Psoas muscle (tissue), 8 donors: ENCODE data around the gene IRF7. TPM values are rescaled to one million over a fixed set of nuclear protein-coding genes. Genes with fewer than 3 reads are reported as not detected.

ENCODE experiments used
- ATAC-seq, 4 donors: fragments of 200-7000 bp; cut with Tn5 transposase; one replicate each; pipeline ENCODE4 v1.9.1; 2020; ENCODE audit warnings: moderate library complexity in 3 of 4, mild to moderate bottlenecking in 2 of 4
- DNase-seq, 2 donors: peaks; one replicate each; pipeline ENCODE4 v3.0.0-alpha.2; 2020
- H3K27ac ChIP-seq: fragments of 200-600 bp; one replicate; pipeline ENCODE4 v1.8.0; 2022
- H3K27me3 ChIP-seq, 3 donors: fragments of 200-600 bp in 1 of 3; one replicate each; pipeline versions ENCODE4 v1.6.1 to v1.8.0; 2013 to 2022; ENCODE audit warnings: low read length in 2 of 3, mild to moderate bottlenecking in 2 of 3, moderate library complexity in 1 of 3; ENCODE audit not compliant: insufficient read depth in 3 of 3
- H3K36me3 ChIP-seq, 2 donors: fragments of 200-600 bp in 1 of 2; one replicate each; pipeline versions ENCODE4 v1.6.1 to v1.8.0; 2013 to 2022; ENCODE audit warnings: low read depth in 1 of 2, mild to moderate bottlenecking in 1 of 2, moderate library complexity in 1 of 2; ENCODE audit not compliant: insufficient read depth in 1 of 2
- H3K4me1 ChIP-seq: fragments of 200-600 bp; one replicate; pipeline ENCODE4 v1.8.0; 2022
- H3K4me3 ChIP-seq: fragments of 200-600 bp; one replicate; pipeline ENCODE4 v1.8.0; 2022; ENCODE audit warnings: mild to moderate bottlenecking
- H3K9me3 ChIP-seq: fragments of 200-600 bp; one replicate; pipeline ENCODE4 v1.8.0; 2022
- WGBS, 3 donors: extraction: QIAGEN DNeasy Blood & Tissue Kit; methylation state at CpG; one replicate each; pipeline versions ENCODE4 v1.1.6 to v1.1.7; 2013; 5-methylcytosine and 5-hydroxymethylcytosine counted together
- intact Hi-C, 2 donors: fragments of 100-400 bp; cut with DNase I; formaldehyde crosslinking; loops; one replicate each; pipeline versions ENCODE4 v1.11.0 to v1.14.2; 2022
- polyA plus RNA-seq, 3 donors: library from polyadenylated mRNA; stranded (reverse); fragments of 200-250 nt; gene quantifications; one replicate each; pipeline ENCODE4 v1.2.3, GENCODE V29; 2013
- total RNA-seq, 4 donors: library from RNA; stranded (reverse); fragmentation: NEBNext Ultra II Directional in 2 of 4; extraction: Animal tissue kit (Norgen Biotek cat#: 25700) in 2 of 4; gene quantifications; one replicate each; pipeline versions ENCODE4 v1.2.1 to v1.2.4, GENCODE V29; 2021 to 2023
- TF ChIP-seq, protein P1 (sequence below): fragments of 200-600 bp; IDR thresholded peaks from one replicate; pipeline ENCODE4 v1.8.0; 2022; ENCODE audit warnings: antibody characterized with exemption
- donor health status: healthy with polysubstance abuse.
- donor health status: DM: no; HTN: no; CAD: no; lungs with moderate emphysema.
- donor health status: Bipolar disorder and iron deficiency.
- donor health status: healthy.
- donor health status: DM: yes; HTN: yes; CAD: no.
- donor health status: DM: no; HTN: no; CAD: no.
- donor health status: DM: no; HTN: no; CAD: no.
- donor health status: DM: yes; HTN: yes; CAD: no.

Gene IRF7
- total and polyA plus RNA-seq, 7 donors = 7.5 to 23.1 (median 12.9) TPM

DNA sequence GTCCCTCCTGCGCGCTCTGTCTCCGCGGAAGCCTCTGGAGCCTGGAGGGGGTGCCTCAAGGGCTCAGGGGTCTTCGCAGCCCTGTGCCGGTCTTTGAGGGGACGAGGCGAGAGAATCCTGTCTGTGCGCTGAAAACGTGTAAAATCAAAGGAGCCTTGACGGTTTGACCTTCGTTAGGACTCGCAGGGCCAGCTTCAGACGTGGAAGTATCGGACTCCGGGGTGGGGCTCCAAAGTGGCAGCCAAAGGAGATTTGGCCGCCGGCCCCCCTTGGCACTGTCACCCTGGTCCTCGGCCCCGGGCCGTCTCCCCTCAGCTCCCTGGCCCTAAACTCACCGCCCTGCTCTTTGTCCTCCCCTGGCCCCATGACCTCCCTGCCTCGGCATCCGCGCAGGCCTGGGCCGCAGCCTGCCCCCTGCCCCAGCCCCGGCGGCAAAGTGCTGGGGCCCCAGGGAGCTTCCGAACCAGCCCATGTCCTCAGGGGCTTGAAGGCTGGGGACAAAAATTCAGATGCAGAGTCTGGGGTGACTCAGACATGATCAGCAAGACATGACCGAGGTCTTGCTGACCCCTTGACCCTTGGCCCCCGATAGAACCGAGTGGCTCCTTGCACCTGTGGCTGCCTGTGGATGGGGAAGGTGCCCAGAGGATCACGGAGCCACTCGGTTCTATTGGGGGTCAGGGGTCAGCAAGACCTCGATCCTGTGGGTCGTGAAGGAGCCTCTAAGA is 46.4 kb downstream of the IRF7 start:
- Histone ChIP-seq H3K36me3 (no peaks in the 10 kb centered on the region), H3K27me3 (no peaks in the 10 kb centered on the region), H3K9me3 (no peaks in the 10 kb centered on the region), H3K27ac (peak overlapping the region; percentile 88), H3K4me3 (peak overlapping the region; percentile 75), H3K4me1 (peaks cover 10% of the 10 kb centered on the region)
- TF ChIP-seq, protein P1, sequence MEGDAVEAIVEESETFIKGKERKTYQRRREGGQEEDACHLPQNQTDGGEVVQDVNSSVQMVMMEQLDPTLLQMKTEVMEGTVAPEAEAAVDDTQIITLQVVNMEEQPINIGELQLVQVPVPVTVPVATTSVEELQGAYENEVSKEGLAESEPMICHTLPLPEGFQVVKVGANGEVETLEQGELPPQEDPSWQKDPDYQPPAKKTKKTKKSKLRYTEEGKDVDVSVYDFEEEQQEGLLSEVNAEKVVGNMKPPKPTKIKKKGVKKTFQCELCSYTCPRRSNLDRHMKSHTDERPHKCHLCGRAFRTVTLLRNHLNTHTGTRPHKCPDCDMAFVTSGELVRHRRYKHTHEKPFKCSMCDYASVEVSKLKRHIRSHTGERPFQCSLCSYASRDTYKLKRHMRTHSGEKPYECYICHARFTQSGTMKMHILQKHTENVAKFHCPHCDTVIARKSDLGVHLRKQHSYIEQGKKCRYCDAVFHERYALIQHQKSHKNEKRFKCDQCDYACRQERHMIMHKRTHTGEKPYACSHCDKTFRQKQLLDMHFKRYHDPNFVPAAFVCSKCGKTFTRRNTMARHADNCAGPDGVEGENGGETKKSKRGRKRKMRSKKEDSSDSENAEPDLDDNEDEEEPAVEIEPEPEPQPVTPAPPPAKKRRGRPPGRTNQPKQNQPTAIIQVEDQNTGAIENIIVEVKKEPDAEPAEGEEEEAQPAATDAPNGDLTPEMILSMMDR = no peak
- intact Hi-C loops = no loop called here
- WGBS, 3 donors = 14 to 31% (median 19%) methylated on average over 31 to 36 of the region's 36 CpGs
- ATAC-seq (peak in 1 of 4 donors; percentile 24), DNase-seq (peak; percentile 52 to 73)

DNA sequence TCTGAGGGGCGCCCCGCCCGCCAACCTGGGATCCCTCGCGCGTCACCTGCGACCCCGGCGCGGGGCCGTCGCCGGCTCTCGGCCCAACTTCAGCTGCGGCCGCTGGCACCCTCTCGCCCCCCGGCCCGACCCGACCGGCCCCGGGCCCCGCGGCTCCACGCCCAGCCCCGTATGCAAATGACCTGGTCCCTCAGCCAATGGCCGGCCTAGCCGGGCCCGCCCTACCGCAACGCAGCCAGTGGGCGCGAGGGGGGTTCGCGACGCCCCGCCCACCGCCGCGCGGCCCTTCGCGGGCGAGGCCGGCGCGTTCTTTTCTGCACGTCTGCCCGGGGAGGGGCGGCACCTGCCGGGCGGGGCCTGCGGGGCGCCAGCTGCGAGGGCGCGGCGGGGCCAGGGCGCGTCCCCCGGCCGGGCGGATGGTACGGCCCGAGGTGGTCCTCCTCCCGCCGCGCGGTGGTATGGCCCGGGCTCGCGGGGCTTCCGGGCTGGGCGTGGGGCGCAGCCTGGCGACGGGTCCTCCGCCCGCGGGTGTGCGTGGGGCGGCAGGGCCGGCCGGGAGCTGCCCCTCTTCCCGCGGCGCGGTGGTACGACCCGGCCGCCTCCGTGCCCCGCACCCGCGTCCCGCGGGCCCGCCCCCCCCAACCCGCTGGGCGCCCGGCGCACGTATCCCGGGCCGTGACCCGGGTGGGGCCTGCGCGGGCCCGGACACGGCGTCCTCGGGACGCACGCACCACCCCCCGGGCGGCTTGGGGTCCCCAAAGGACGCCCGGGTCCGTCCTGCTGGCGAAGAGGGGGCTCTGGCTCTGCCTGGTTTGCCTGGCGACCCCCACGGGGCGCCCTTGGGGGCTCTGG is 47.2 kb downstream of the IRF7 start:
- Histone ChIP-seq H3K4me1 (peaks cover 9% of the 10 kb centered on the region), H3K4me3 (peak overlapping the region; percentile 75), H3K36me3 (no peaks in the 10 kb centered on the region), H3K9me3 (no peaks in the 10 kb centered on the region), H3K27me3 (no peaks in the 10 kb centered on the region), H3K27ac (peak overlapping the region; percentile 88)
- 1% methylated on average over 76 to 123 of the region's 123 CpGs for WGBS, 3 donors
- ATAC-seq = peak; percentile 94 to 95 (median 94)
- DNase-seq = peak; percentile 94 to 97
- TF ChIP-seq, protein P1 = no peak
- intact Hi-C loops = no loop called here

DNA sequence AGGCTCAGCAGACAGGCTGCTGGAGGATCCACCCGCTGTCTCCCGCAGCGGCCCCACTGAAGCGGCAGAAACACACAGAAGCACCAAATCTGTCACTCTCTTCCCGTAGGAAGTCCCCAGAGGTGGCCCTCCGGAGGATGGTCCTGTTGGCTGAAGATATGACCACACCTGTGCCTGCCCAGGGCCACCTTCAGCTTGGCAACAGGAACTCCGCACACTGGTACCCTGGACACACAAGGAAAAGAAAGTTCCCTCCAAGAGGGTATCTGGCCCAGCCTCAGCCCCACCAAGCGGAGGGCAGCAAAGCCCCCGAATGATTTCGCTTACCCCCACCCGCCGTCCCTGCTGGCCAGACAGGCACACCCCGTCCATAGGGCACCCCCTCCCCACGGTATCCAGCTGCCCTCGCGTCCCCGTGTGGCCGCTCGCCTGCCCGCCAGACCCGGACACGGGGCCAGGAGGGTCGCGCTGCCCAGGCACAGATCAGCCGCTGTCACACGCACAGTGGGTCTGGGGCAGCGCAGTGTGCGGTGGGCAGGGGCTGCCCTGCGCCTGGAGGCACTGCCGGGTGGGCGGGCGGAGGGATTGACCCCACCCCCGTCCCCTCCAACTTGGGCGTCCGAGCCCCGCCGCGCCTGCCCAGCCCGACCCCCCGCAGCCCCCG is 48.0 kb downstream of the IRF7 start:
- no peaks in the 10 kb centered on the region for H3K9me3 ChIP-seq
- peaks cover 7% of the 10 kb centered on the region for H3K4me1 ChIP-seq
- H3K27me3 ChIP-seq = no peaks in the 10 kb centered on the region
- peak overlapping the region; percentile 75 for H3K4me3 ChIP-seq
- TF ChIP-seq, protein P1 = no peak
- WGBS, 3 donors = 23 to 33% (median 24%) methylated on average over 31 to 41 of the region's 41 CpGs
- ATAC-seq (peak in 3 of 4 donors; percentile 6 to 12 (median 9)), DNase-seq (no peak)
- intact Hi-C loops = no loop called here
- no peaks in the 10 kb centered on the region for H3K36me3 ChIP-seq
- H3K27ac ChIP-seq = peak overlapping the region; percentile 88

DNA sequence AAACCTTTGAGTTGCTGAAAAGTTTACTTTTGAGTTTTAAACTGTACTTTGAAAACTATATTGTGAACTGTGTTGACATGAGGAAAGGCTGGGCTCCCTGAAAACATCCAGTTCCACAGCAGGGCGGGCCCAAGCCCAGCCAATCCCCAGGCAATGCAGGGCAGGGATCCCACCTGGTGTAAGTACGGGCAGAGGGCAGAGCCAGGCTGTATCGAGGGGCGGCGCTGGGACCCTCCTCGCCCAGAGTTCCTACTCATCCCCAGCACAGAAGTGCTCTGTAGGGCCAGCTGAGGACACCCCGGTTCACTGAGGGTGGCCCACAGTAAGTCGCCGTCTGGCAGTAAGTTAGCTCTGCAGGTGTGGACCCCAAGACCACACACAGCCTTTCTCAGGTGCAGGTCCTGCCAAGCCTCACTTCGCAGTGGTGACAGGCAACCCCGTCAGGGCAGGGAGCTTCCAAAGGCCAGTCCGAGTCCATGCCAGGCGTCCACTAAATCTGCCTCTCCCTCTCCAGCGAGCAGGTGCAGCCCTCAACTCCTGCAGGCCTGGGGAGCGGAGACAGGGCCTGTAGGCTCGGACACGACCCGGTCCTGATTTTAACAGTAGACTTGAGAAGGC is 48.6 kb downstream of the IRF7 start:
- peak overlapping the region; percentile 88 for H3K27ac ChIP-seq

More for the DNA sequence above, 48.6 kb downstream of the IRF7 start:
- no peaks in the 10 kb centered on the region for H3K27me3 ChIP-seq
- TF ChIP-seq, protein P1 = no peak
- peak overlapping the region; percentile 75 for H3K4me3 ChIP-seq
- intact Hi-C loops = no loop called here
- DNase-seq (peak in 1 of 2 donors; percentile 49), ATAC-seq (no peak)
- no peaks in the 10 kb centered on the region for H3K36me3 ChIP-seq
- peaks cover 7% of the 10 kb centered on the region for H3K4me1 ChIP-seq
- H3K9me3 ChIP-seq = no peaks in the 10 kb centered on the region
- WGBS, 3 donors = 76 to 88% (median 85%) methylated on average over 18 of the region's 18 CpGs
